ENCODE measurements around the gene GALNS. TPM values are rescaled to one million over a fixed set of nuclear protein-coding genes. Genes with fewer than 3 reads are reported as not detected.

GALNS gene
- total and polyA plus RNA-seq, 9 donors = 14.0 to 40.4 (median 21.6) TPM

DNA sequence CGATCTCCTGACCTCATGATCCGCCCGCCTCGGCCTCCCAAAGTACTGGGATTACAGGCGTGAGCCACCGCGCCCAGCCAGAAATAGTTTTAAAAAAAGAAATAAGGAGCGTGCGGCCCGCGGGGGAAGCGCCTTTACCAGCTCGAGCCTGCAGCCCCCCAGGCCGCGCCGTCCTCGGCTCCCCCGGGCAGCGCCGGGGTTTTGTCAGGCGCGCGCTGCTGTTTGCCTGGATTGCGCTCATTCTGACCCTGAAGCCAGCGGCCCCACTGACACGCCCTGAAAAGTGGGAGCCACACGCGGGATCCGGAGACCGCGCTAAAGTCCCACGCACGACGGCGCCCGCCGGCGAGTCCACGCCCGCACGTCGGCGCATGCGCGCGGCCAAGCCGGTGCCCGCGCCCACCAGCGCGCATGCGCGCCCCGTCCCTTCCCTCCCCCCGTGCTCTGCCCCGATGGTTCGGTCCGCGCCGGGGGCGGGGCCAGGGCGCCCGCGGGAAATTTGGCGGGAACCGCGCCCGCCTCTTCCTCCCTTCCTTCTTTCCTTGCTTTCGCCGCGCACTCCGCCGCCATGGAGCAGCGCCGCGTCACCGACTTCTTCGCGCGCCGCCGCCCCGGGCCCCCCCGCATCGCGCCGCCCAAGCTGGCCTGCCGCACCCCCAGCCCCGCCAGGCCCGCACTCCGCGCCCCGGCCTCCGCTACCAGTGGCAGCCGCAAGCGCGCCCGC is 53.3 kb downstream of the GALNS start, which contains the start of gene CDT1:
Gene CDT1 (plus strand): TSS at position 526 of the 724 bp plus-strand sequence. CDS start 43 bp downstream, at position 569.
- intact Hi-C loops (cut with DNase I) = loop anchor here in 1 of 4 donors (1.0 kb wide), 1 partner anchor 8 kb away; the partner anchor contains the start of gene APRT
- H3K27ac ChIP-seq = no peak within 1 kb of the TSS
- TF ChIP-seq EP300 (IDR thresholded peaks at IDR 0.05) = no peak
- TF ChIP-seq POLR2A (IDR thresholded peaks at IDR 0.05) = peak; percentile 68
- TF ChIP-seq CTCF (IDR thresholded peaks at IDR 0.05) = no peak
- H3K9me3 ChIP-seq = no peaks in the 10 kb centered on the region
- WGBS, 3 donors = 0 to 1% (median 1%) methylated on average over 60 to 97 of the region's 98 CpGs
- no peaks in the 10 kb centered on the region for H3K27me3 ChIP-seq
- no peaks in the 10 kb centered on the region for H3K36me3 ChIP-seq
- peak within 1 kb of the TSS; percentile 57 for H3K4me3 ChIP-seq
- no peaks in the 10 kb centered on the region for H3K4me1 ChIP-seq (ENCODE audit: insufficient read depth)
- peak; percentile 82 to 93 (median 90) for DNase-seq

GRCh38 chr16:88800277-88800592 is 56.5 kb downstream of the GALNS start:
- Histone ChIP-seq H3K9me3 (no peaks in the 10 kb centered on the region), H3K27ac (no peak overlapping the region), H3K36me3 (no peaks in the 10 kb centered on the region), H3K4me3 (no peak overlapping the region), H3K27me3 (no peaks in the 10 kb centered on the region), H3K4me1 (ENCODE audit: insufficient read depth) (no peaks in the 10 kb centered on the region)
- TF ChIP-seq POLR2A (IDR thresholded peaks at IDR 0.05) (no peak), EP300 (IDR thresholded peaks at IDR 0.05) (no peak), CTCF (IDR thresholded peaks at IDR 0.05) (no peak)
- 89 to 94% (median 93%) methylated on average over 6 of the region's 6 CpGs for WGBS, 3 donors
- DNase-seq = no peak
- intact Hi-C loops (cut with DNase I) = no loop called here

- Histone ChIP-seq H3K4me3 (no peak overlapping the region), H3K4me1 (ENCODE audit: insufficient read depth) (no peaks in the 10 kb centered on the region), H3K9me3 (no peaks in the 10 kb centered on the region), H3K36me3 (no peaks in the 10 kb centered on the region), H3K27ac (no peak overlapping the region), H3K27me3 (no peaks in the 10 kb centered on the region)
- no peak for TF ChIP-seq POLR2A (IDR thresholded peaks at IDR 0.05)
- no peak for TF ChIP-seq CTCF (IDR thresholded peaks at IDR 0.05)
- TF ChIP-seq EP300 (IDR thresholded peaks at IDR 0.05) = no peak
- intact Hi-C loops (cut with DNase I) = no loop called here
- 71 to 76% (median 72%) methylated on average over 17 of the region's 17 CpGs for WGBS, 3 donors
- DNase-seq = no peak
Measured at GRCh38 chr16:88799569-88800276, 57.0 kb downstream of the GALNS start.

DNA sequence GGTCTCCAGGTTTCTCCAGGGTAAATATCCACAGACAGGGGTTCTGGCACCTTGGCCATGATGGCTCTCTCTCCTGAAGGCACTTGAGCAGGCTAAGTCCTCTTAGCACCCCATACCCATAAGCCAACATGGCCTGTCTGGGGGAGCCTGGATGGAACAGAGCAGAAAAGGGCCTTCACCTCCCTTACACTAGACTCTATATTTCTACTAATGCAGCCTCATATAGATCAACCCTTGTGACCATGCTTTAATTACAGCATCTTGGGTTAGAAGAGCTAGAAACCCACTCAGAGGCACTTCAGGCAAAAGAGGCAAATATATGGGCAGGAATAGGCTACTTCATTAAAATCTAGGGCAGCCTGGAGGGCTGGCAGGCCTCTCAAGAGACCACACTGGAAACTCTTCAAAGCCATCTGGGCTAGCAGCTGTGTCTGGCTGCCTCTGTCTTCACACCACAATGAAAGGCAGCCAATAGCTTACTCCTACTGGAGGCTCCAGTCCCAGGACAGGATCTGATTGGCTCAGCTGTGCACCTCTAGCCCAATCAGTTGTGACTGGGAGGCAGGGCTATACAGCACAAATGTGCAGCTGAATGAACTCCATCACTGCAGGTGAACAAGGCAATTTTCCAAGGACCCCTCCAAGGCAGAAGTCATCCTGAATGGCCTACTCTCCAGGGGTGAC is 57.8 kb downstream of the GALNS start:
- no peak for DNase-seq
- no peaks in the 10 kb centered on the region for H3K4me1 ChIP-seq (ENCODE audit: insufficient read depth)
- H3K27me3 ChIP-seq = no peaks in the 10 kb centered on the region
- intact Hi-C loops (cut with DNase I) = no loop called here
- H3K27ac ChIP-seq = no peak overlapping the region
- H3K9me3 ChIP-seq = no peaks in the 10 kb centered on the region
- H3K4me3 ChIP-seq = no peak overlapping the region
- H3K36me3 ChIP-seq = no peaks in the 10 kb centered on the region
- TF ChIP-seq POLR2A (IDR thresholded peaks at IDR 0.05) (no peak), CTCF (IDR thresholded peaks at IDR 0.05) (no peak), EP300 (IDR thresholded peaks at IDR 0.05) (no peak)
